K562 (cell line): ENCODE data around the gene ACTL8.
"Not testable (repeated sequence)": the region's sequence is repeated elsewhere in the genome, so short reads cannot be mapped to it uniquely, and the experiment has no call there.

Experiments
- COPS2 ChIP-seq: fragments of 450-650 bp; conservative IDR thresholded peaks from 2 replicates; pipeline ENCODE4 v1.6.1; 2016; ENCODE audit warnings: mild to moderate bottlenecking, moderate library complexity
- POLR2AphosphoS5 ChIP-seq: IDR thresholded peaks from 2 replicates; pipeline ENCODE4 v1.6.1; 2011; ENCODE audit warnings: mild to moderate bottlenecking, low read depth, low read length, moderate library complexity; ENCODE audit not compliant: control insufficient read depth, insufficient read depth
- ZBTB33 ChIP-seq: sonication (generic); formaldehyde crosslinking; IDR thresholded peaks from 2 replicates; pipeline ENCODE4 v1.8.1; 2023; ENCODE audit warnings: mild to moderate bottlenecking, missing genetic modification reagents

DNA sequence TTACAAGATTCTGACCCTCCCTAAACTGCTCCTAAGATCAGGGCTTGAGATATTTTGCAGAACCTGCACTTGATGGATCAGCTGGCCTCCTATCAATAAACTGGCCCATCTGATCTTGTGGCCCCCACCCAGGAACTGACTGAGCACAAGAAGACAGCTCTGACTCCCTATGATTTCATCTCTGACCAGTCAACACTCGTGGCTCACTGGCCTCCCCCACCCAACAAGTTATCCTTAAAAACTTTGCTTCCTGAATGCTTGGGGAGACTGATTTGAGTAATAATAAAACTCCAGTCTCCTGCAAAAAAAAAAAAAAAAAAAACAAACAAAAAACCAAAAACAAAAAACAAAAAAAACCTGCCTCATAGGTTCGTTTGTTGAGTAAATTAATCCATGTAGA lies 8.9 kb upstream of the ACTL8 start:
- not testable (repeated sequence) for TF ChIP-seq ZBTB33 (CRISPR knock-in tag); POLR2AphosphoS5; COPS2
